K562 (cell line): ENCODE data around the gene SH3BP5L. TPM values are rescaled to one million over a fixed set of nuclear protein-coding genes. Genes with fewer than 3 reads are reported as not detected.
A peak's percentile ranks its signal among the peaks of the same experiment; 100 is the strongest.

ENCODE experiments used
- MAFK ChIP-seq: IDR thresholded peaks from 2 replicates; pipeline ENCODE4 v1.6.1; 2011; ENCODE audit warnings: low read length, improper control_type of control experiment
- MCM3 ChIP-seq: fragments of 450-650 bp; IDR thresholded peaks from 2 replicates; pipeline ENCODE4 v1.6.1; 2016
- NFIX ChIP-seq: fragments of 250-450 bp; sonication (Bioruptor Pico); IDR thresholded peaks from 2 replicates; pipeline ENCODE4 v1.4.0; 2020; ENCODE audit warnings: low read depth, mild to moderate bottlenecking, moderate library complexity
- POLR2AphosphoS5 ChIP-seq: IDR thresholded peaks from 2 replicates; pipeline ENCODE4 v1.6.1; 2011; ENCODE audit warnings: mild to moderate bottlenecking, low read depth, low read length, moderate library complexity; ENCODE audit not compliant: control insufficient read depth, insufficient read depth
- PRDM10 ChIP-seq: fragments of 450-650 bp; IDR thresholded peaks from 2 replicates; pipeline ENCODE4 v1.6.1; 2018; ENCODE audit not compliant: partially characterized antibody
- PRMT5 ChIP-seq: sonication (generic); formaldehyde crosslinking; IDR thresholded peaks from 2 replicates; pipeline ENCODE4 v1.5.0; 2020; ENCODE audit warnings: missing genetic modification reagents
- RCOR1 ChIP-seq, 2 experiments: IDR thresholded peaks; 2 replicates each; pipeline ENCODE4 v1.6.1; 2012; ENCODE audit warnings: low read depth in 2 of 2, low read length in 2 of 2, borderline replicate concordance in 1 of 2, improper control_type of control experiment in 1 of 2
- RREB1 ChIP-seq: fragments of 250-450 bp; sonication (Bioruptor Pico); IDR thresholded peaks from 2 replicates; pipeline ENCODE4 v1.4.0; 2020
- ZBTB2 ChIP-seq: fragments of 450-650 bp; IDR thresholded peaks from 2 replicates; pipeline ENCODE4 v1.6.1; 2016; ENCODE audit warnings: antibody characterized with exemption
- ZBTB8A ChIP-seq: fragments of 450-650 bp; IDR thresholded peaks from 2 replicates; pipeline ENCODE4 v1.6.1; 2018; ENCODE audit warnings: mild to moderate bottlenecking, moderate library complexity; ENCODE audit not compliant: partially characterized antibody
- ZKSCAN1 ChIP-seq: fragments of 150-350 bp; IDR thresholded peaks from 2 replicates; pipeline ENCODE4 v1.6.1; 2016; ENCODE audit warnings: low read depth, low read length
- ZNF124 ChIP-seq: sonication (generic); formaldehyde crosslinking; IDR thresholded peaks from 2 replicates; pipeline ENCODE4 v1.8.1; 2022; ENCODE audit warnings: missing genetic modification reagents
- ZNF134 ChIP-seq: fragments of 250-450 bp; sonication (Bioruptor Pico); conservative IDR thresholded peaks from 2 replicates; pipeline ENCODE4 v1.4.0; 2020
- ZNF274 ChIP-seq: IDR thresholded peaks from 2 replicates; pipeline ENCODE4 v1.6.1; 2011; ENCODE audit warnings: low read depth, mild to moderate bottlenecking, low read length, moderate library complexity, borderline replicate concordance
- ZNF408 ChIP-seq: fragments of 250-450 bp; sonication (Bioruptor Pico); IDR thresholded peaks from 2 replicates; pipeline ENCODE4 v1.4.0; 2020; ENCODE audit warnings: low read depth, mild to moderate bottlenecking, moderate library complexity
- ZNF511 ChIP-seq: sonication (generic); formaldehyde crosslinking; IDR thresholded peaks from 2 replicates; pipeline ENCODE4 v1.8.0; 2022; ENCODE audit warnings: mild to moderate bottlenecking, missing genetic modification reagents
- polyA plus RNA-seq, 8 experiments: library from polyadenylated mRNA; depleted of rRNA in 4 of 8; stranded (reverse) in 5 of 8; unstranded in 3 of 8; fragments of >200 nt; fragmentation: Nextera tagmentation in 2 of 8; fragmentation: Illumina TruSeq in 1 of 8; extraction: Ambion mirVana in 2 of 8; extraction: Trizol in 1 of 8; gene quantifications; 2 replicates each; pipeline versions ENCODE4 v1.2.1 to v1.2.3, GENCODE V29; 2011 to 2014; ENCODE audit warnings: inconsistent platforms in 1 of 8, missing spikeins in 1 of 8
- total RNA-seq, 7 experiments: library from RNA; depleted of rRNA in 6 of 7; stranded (reverse); fragments of >200 nt in 6 of 7; fragmentation: Illumina TruSeq in 2 of 7; extraction: Trizol in 2 of 7; gene quantifications; 2 replicates each; pipeline versions ENCODE4 v1.2.1 to v1.2.3, GENCODE V29; 2011 to 2021; ENCODE audit warnings: low replicate concordance in 1 of 7

Gene SH3BP5L
- total and polyA plus RNA-seq, 9 of the 15 experiments (the other 6 are each of a cell fraction or from before 2014, with no cell fraction given) = 1.9 to 26.5 (median 15.8) TPM

GRCh38 chr1:248873993-248874533 is 48.3 kb upstream of the SH3BP5L start (continued):
- TF ChIP-seq ZBTB2 (no peak), MCM3 (no peak), POLR2AphosphoS5 (no peak), RREB1 (CRISPR knock-in tag) (peak; percentile 16; the same call in 1 of the 2 replicates), PRMT5 (CRISPR knock-in tag) (no peak), ZNF408 (CRISPR knock-in tag) (no peak), ZNF124 (CRISPR knock-in tag) (no peak), ZNF134 (CRISPR knock-in tag) (no peak; the same call in 1 of the 2 replicates), NFIX (CRISPR knock-in tag) (no peak), ZKSCAN1 (0 out of 2 replicates have a peak, but pooled peaks have one; percentile 27), RCOR1 (IDR thresholded peaks at IDR 0.05; ENCODE audit: borderline replicate concordance in 1 of 2, low read depth in 2 of 2, low read length in 2 of 2) (peak in 1 of 2 experiments; percentile 58; a peak in 2 of 4 replicates), ZBTB8A (no peak), ZNF511 (CRISPR knock-in tag) (peak; percentile 44; the same call in 1 of the 2 replicates), PRDM10 (peak; percentile 41), MAFK (no peak), ZNF274 (peak; percentile 67; the same call in 1 of the 2 replicates)
